Activated CD8-positive, alpha-beta memory T cell treated with anti-CD3 and anti-CD28 coated beads, Interleukin-2, amount 50 U/mL, for 24 hours (primary cell): ENCODE results near the gene ASB7.
A peak's percentile ranks its signal among the peaks of the same experiment; 100 is the strongest.

Experiments used
- DNase-seq: peaks from one replicate; pipeline ENCODE4 v3.0.0-alpha.2; 2020; ENCODE audit errors: extremely low read depth

ASB7 gene

DNA sequence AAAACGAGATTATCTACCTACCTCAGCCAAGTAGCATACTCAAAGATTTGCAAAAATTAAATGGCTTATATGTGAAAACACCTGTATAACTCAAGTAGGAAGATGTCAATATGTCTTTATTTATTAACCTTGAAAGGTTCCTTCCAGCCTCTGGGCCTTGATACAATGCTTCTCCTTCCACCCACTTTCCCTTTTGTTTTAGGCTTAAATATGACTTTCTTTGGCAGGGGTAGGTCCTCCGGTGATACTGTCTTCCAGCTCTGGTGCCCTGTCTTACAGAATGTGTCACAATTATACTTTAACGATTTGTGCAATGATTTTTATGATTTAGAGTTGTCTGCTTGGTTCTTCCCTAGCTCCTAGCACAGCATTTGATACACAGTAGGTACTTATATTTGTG is 4.5 kb upstream of the ASB7 start:
- DNase-seq, result no peak

DNA sequence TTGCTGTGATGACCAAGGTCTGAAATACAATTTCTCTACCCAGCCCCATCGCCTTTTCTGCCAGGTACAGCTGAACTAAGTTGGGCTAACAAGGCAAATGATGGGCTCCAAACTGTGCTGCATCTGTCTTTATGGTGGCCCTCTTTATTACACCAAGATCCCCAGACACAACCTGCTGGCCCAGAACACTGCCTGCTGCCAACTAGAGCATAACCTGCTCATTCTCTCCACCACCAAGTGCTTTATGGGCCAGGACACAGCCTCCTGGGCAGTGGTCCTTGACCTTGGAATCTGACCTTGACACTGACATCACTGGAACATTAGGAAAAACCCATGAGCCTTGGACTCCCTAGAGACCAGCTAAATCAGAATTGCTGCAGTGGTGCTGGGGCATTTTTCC is 3.7 kb upstream of the ASB7 start:
- DNase-seq, result no peak

DNA sequence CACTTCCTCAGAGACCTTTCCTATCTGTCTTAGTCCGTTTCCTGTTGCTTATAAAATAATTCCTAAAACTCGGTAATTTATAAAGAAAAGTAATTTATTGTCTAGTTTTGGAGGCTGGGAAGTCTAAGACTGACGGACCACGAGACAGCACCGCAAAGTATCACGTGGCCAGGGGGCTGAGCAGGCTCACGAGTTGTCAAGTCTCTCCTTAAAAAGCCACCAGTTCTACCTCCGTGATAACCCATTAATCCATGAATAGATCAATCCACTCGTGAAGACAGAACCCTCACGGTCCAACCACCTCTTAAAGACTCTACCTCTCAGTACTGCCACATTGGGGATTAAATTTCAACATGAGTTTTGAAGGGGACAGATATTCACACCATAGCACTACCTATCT is 1.2 kb upstream of the ASB7 start:
- DNase-seq, result no peak

DNA sequence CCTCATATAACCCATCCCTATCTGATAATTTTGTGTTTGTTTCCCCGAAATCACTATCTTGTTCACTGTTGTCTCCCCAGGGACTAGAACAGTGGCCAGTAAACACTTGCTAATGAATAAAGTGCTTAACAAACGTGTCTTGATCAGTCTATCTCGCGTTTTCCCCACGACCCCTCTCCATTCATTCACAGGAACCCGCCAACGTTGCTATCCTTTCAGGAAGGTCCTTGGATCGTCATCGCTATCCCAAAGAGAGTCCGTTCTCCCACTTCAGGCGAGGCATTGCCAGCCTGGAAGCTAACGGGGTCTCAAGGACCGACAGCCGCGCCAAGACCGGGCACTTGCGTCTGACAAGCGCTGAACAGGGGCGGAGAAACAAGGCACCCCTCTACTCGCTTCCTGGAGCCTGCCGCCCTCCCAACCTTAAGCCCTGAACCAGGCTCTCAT is 749 bp upstream of the ASB7 start:
- no peak for DNase-seq

DNA sequence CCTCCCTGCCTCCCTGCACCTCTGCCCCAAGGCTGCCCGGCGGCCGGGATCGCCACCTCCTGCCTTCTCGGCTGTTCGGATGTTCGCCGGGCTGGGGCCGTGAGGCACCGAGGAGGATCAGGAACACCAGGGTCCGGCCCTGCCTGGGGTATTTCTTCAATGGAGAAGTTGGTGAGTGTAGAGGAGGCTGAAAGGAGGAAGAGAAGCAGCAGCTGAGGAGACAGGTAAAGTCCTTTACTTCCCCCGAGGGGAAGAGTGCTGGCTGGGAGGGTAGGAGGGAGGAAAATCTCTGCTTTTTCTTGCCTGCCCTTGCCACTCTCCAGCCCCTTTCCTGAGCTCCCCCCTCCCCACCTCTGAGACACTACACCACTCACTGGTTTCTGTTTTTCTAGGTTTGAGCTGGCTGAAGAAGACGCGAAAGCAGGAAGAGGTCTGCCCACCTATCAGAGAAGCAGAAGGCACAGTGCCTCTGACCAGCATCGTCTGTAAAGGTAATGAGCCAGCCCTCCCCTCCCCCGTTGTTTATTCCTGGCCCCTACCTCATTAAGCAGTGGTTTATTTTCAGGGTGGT is 519 bp downstream of the ASB7 start:
- DNase-seq, result no peak

DNA sequence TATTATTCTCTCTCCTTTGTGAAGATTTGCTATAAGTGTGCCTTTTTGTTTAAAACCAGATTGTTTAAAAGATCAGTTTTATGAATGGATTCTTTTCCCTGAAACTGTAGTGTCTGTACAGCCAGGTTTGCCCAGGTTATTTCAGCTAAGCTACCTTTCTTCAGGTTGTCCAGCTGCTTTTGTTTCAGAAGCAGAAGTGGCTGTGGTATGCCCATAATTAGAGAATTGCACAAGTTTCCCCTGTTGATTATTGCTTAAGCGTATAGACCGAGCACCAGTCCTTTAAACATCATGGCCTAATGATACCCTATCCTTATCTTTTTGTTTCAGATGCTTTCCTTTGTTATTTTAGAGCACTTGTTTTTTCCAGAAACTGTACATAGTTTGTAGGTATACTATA is 10.2 kb downstream of the ASB7 start:
- no peak for DNase-seq

DNA sequence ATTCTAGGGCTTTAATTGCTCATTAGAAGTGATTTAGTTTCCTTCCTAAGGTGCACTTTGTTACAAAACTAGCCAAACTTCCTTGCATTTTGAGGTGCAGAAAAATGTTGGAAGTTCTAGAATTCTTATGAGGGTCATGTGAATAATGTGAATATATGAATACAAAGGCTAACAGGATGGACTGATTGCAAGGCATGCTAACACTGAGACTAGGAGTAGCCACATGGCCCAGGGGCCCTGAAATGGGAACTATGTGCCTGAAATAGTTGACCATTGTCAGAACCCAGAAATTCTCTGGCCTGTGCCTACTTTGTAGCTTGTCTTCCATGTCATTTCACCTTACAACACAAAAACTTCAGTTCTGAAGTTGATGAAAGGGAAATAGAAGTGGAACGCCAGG is 10.8 kb downstream of the ASB7 start:
- no peak for DNase-seq

DNA sequence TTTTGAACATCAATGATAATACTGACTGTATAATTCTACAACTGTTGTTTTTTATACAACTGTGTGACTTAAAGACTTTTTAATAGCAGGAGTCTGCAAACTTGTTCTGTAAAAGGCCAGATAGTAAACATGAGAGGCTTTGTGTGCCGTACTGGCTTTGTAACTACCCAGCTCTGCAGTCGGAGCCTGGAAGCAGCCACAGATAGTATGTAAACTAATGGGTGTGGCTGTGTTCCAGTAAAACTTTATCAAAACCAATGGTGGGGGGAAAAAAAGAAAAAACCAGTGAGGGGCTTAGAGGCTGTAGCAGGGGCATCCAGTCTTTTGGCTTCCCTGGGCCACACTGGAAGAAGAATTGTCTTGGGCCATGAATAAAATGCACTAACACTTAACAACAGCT is 11.9 kb downstream of the ASB7 start:
- no peak for DNase-seq

DNA sequence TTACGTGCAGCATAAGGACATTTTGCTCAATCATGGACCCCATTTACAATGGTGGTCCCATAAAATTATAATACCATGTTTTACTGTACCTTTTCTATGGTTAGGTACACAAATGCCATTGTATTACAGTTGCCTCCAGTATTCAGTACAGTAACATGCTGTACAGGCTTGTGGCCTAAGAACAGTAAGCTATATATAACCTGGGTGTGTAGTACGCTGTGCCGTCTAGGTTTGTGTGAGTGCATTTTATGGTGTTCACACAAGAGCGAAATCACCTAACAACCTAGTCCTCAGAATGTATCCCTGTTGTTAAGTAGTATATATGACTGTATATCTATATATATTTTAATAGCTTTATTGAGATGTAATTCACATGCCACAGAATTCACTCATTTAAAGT is 12.5 kb downstream of the ASB7 start:
- no peak for DNase-seq

DNA sequence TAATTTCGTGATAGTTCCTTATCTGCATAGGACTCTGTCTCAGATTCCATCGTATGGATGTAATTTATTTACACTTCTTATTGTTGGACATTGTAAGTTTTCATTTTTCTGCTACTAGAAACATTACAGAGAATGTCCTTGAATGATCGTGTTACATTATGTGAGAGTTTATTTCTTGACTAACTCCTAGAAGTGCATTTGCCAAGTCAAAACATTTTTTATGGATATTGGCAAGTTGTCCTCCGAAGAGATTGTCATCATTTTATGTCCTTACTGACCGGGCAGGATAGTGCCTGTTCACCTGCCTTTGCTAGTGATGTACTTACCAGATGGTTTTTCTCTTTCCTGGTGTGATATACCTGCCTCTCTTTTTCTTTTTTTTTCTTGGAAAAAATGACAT is 13.4 kb downstream of the ASB7 start:
- no peak for DNase-seq

DNA sequence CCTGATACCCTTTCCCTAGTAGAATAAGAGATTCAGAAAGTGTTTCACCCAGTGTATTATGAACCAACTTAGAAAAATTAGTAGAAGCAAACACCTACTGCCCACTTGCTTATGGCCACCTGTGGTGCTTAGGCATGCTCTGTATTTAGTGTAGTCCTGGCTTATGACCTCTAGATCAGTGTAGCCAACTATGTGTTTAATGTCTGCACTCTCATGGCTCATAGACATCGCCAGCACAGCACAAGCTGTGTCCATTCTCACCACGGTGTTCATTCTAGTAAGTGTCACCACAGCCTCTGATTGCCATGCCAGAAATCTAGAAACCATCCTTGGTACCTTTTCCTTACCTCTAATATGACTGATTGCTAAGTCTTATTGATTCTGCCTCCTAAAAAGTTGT is 14.3 kb downstream of the ASB7 start:
- DNase-seq, result no peak

DNA sequence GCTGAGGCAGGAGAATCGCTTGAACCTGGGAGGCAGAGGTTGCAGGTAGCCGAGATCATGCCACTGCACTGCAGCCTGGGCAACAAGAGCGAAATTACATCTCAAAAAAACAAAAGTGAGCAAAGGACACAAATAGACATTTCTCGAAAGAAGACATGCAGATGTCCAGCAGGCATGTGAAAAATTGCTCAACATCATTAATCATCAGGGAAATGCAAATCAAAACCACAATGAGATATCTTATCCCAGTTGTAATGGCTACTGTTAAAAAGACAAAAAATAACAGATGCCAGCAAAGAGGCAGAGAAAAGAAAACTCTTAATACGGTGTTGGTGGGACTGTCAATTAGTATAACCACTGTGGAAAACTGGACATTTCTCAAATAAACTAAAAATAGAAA is 20.9 kb downstream of the ASB7 start:
- no peak for DNase-seq

DNA sequence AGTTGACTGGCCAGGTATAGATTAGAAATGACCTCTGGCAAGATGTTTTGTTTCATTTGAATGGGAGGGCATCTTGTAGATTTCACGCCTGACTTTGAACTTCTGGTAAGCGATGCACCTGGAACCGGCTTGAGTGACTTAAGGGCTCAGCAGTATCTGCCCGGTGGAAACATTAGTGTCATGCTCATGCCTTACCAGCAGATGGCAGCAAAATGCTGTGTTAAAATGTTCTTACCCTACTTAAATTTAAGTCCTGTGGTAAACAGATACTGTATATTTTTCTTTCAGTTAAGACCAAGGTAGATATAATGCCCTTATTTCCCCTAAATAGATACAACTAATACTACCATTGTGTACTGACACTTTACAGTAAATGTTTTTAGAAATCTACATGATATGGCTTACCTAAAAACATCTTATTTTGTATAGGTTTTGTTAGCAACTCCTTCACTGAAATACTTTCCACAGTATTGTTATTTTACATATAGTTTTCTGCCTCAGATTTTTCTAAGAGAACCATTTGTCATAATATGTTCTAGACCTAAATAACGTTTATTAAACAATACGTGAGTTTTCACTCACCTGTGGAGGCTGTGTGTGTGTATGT is 25.5 kb downstream of the ASB7 start:
- DNase-seq, result peak; percentile 32

DNA sequence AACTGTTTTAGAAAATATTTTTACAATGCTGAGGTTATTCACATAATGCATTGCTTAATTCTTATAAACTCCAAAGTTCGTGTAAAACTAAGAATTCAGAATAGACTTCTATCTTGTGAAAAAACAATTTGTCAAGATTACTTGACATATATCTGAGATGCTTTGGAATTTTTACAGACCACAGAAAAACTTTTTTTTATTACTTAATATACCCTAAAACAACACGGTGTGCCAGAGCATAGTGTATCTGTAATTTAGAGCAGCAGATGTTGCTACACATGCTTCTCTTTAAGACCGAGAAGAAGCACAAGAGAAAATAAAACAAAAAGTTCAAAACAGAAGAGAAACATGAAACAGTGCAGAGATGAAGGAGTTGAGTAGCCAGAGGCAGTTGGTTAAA is 26.4 kb downstream of the ASB7 start:
- DNase-seq, result no peak

DNA sequence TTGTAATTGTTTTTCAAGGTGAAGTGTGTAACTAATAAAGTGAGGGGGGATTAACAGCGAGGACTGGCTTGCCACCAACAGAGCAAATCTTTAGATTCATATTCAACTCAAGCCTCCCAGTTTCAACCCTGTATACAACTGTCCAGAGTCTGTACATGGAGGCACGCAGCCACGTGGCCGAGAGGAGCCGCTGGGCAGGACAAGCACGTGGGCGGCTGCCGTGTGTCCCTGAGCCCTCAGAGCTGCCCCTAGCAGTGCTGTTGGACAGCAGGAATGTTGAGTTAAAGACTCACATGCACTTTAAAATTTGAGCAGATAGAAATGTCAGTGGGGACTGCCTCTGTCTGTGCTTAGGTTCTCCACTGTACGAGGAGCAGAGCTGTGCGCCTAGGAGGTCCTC is 29.4 kb downstream of the ASB7 start:
- no peak for DNase-seq

DNA sequence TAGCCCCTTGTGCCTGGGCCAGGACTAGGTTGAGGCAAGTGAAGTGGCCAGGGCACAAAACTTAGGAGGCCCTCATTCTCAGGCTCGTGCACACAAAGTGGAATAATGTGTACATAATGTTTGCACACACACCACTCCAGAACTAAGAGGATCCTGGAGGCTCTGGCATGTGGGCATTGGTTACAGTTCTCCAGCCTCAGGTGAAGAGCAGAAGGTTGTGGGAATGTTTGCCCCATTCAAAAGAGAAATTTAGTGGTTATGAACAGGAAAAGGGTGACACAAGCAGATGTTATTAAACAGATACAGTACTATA is 31.3 kb downstream of the ASB7 start:
- no peak for DNase-seq

DNA sequence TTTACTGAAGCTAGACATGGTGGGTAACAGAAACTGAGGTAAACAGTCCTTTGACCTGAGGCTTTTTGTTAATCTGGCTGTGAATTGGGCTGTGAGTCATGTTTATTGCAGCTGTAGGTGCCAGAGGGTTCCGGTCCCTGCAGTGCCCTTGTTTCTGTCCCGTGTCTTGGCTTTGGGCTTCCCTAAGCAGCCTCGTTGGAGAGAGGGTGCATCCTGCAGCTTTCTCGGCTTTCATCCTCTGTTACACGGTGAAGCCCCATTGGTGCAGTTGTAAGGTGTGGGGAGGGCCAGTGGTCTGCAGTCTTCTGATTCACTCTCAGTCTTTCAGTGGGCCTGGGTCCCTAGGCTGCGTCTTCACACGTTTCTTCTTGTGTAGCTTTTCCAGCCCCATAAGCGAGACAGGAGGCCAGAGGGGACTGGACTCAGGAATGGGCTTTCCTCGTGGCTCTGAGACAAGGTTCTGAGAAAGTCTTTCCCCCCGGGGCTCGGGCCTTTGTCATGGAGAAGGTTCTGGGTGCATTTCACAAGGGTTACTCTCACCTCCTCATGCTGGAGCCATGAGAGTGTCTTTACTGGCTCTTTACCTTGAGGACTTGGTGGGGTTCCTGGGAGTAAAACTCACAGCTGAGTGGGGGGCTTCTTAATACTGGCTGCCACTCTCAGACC is 33.1 kb downstream of the ASB7 start:
- no peak for DNase-seq

DNA sequence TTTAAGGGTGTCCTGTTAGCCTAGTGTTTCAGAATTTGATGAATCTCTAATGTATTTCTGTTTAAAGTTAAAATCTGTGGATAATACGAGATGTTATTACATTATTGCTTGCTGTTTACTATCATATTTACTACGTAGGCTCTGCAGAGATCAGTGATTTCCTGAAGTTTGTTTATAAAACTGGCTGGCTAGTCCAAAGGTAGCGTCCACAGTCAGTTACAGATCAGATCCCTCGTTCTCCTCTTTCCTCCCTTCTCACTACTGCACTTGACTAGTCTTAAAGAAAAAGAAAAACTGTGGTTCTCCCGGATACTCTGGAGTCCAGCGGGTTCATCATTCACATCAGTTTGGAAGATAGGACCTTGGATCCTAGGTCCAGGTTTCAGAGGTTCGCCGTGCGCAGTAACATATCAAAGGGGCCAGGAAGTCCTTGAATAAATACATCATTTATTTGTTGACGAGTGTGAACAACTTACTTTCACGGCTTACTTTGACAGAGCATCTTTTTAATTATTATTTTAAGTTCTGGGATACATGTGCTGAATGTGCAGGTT is 35.9 kb downstream of the ASB7 start:
- no peak for DNase-seq

DNA sequence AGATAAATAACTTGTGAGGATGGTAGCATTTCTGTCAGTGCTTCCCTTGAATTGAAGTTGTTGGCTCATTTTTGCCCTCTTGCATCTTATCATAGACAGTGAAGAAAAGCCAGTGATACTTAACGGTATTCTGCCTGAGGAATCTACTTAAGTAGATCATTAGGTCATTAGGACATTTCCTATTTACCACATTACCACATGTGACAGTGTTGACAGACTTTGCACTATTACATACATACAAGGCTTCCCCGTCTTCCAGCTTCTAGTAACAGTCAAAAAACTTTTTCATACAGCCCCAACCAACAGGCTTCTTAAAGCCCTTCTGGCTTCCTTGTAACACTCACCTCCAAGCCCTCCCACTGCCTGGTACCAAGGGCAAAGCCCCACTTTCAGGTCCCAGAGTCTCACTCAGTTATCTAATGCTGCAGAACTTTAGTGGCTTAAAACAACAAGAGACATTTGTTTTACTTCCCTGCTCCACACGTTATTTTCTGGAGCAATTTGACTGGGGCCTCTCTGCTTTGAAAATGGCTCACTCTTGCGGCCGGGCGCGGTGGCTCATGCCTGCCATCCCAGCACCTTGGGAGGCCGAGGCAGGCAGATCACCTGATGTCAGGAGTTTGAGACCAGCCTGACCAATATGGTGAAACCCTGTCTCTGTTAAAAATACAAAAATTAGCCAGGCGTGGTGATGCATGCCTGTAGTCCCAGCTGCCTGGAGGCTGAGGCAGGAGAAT is 40.0 kb downstream of the ASB7 start:
- DNase-seq, result no peak

DNA sequence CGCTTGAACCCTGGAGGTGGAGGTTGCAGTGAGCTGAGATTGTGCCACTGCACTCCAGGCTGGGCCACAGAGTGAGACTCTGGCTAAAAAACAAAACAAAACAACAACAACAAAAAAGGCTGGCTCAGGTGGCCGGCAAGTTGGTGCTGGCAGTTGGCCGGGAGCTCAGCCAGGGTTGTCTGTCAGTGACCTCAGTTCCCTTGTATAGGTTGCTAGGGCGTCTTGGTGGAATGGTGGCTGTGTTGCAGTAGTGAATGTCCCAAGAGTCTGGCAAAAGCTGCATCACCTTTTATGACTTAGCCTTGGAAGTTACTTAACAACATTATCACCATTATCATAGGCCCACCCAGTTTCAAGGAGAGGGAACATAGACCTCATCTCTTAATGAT is 40.6 kb downstream of the ASB7 start:
- DNase-seq, result no peak

DNA sequence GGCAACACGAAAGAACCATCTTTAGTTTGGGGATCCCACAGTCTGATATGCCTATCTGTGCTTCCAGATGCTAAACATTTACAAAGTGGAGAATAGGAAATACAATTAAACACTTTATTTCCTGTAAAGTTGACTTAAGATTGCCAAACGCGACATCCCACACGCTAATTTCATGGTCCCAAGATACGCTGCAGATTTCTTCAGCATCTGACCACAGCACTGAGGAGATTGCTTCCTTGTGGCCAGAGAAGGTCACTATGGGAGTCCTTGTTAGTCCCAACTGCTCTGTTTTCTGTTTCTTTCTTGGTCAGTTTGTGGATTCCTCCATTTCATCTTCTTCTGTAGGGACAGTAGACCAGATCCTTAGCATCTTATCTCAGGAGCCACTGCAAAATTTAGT is 43.3 kb downstream of the ASB7 start:
- DNase-seq, result no peak

DNA sequence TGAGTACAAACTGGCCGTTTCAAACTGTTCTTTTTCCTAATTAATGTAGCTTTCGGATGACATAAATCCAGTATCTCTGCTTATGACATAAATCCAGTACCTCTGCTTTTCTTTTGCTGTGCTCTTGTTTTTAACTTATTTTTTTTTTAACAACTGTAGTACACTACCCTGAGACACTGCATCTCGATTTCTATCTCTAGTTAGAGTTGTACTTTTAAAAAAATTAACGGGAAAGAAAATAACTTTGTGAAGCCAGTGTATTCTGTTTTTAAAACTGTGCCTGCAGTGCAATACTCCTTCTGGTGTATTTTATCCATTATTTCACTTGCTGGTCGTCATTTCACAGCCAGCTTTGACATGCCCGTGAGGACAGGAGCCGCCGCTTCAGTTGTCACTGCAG is 46.6 kb downstream of the ASB7 start:
- no peak for DNase-seq

DNA sequence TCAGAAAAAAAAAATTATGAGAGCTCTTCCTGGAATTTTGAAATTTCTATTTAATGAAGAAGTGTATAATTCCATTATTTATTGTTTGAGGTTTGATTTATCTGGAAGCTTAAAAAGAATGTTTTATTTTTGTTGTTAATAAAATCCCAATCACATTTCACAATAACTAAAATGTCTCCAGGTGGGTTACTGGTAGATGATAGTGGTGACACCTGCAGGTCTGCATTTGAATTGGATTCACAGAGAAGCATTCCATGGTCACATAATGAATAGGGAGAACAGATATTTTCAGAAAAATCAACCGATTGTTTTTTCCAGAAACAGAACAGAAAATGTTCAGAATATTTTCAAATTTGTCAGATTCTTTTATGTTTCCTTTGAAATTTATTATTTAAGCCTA is 48.3 kb downstream of the ASB7 start:
- no peak for DNase-seq
